Measurements from ENCODE around the gene ITPKC. TPM values are rescaled to one million over a fixed set of nuclear protein-coding genes. Genes with fewer than 3 reads are reported as not detected.

The ITPKC gene
- total and polyA plus RNA-seq, 9 of the 15 experiments (the other 6 are each of a cell fraction or from before 2014, with no cell fraction given) = 0.08 to 9.3 (median 5.8) TPM

DNA sequence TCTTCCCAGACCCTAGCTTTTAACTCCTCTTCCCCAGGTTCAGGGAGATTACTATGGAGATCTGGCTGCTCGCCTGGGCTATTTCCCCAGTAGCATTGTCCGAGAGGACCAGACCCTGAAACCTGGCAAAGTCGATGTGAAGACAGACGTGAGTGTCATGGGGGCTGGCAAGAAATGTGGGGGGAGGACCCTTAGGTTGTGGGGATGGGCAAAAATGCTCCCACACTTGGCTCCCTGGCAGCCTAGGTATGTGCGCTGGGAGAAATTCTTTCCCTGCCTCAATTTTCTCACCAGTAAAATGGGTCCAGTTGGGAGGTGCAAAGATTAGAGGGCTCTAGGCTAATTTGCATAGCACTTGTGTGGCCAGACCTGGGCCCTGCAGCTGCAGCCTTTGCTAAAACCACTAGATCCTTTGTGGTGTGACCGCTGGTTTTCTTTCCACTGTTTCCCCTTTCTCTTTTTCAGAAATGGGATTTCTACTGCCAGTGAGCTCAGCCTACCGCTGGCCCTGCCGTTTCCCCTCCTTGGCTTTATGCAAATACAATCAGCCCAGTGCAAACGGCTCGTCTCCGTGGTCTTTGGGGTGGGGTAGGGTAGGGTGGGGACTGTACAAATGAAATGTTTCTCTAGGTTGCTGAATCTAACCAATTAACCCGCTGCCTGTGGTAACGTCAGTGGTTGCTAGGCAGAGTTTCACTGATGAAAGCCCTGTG, 60.2 kb downstream of the ITPKC start (continued):
- 0 out of 2 replicates have a peak, but pooled peaks have one; percentile 24 for TF ChIP-seq MTA3 (IDR thresholded peaks at IDR 0.05; ENCODE audit: borderline replicate concordance)
- TF ChIP-seq ARID4B (CRISPR knock-in tag; IDR thresholded peaks at IDR 0.05) = 0 out of 2 replicates have a peak, but pooled peaks have one; percentile 2
- TF ChIP-seq GTF2F1 (IDR thresholded peaks at IDR 0.05; ENCODE audit: low read depth, low read length) = peak; percentile 96; the same call in 1 of the 2 replicates
- TF ChIP-seq, protein P1, sequence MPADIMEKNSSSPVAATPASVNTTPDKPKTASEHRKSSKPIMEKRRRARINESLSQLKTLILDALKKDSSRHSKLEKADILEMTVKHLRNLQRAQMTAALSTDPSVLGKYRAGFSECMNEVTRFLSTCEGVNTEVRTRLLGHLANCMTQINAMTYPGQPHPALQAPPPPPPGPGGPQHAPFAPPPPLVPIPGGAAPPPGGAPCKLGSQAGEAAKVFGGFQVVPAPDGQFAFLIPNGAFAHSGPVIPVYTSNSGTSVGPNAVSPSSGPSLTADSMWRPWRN (IDR thresholded peaks at IDR 0.05; ENCODE audit: low read depth) = peak; percentile 16; the same call in 1 of the 2 replicates
- TF ChIP-seq, protein P2, sequence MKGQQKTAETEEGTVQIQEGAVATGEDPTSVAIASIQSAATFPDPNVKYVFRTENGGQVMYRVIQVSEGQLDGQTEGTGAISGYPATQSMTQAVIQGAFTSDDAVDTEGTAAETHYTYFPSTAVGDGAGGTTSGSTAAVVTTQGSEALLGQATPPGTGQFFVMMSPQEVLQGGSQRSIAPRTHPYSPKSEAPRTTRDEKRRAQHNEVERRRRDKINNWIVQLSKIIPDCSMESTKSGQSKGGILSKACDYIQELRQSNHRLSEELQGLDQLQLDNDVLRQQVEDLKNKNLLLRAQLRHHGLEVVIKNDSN (CRISPR knock-in tag; IDR thresholded peaks at IDR 0.05) = no peak
- 0 out of 2 replicates have a peak, but pooled peaks have one; percentile 24 for TF ChIP-seq LEF1 (IDR thresholded peaks at IDR 0.05)
- 0 out of 2 replicates have a peak, but pooled peaks have one; percentile 7 for TF ChIP-seq ZNF23 (CRISPR knock-in tag; IDR thresholded peaks at IDR 0.05)
- TF ChIP-seq FOXK2 (conservative IDR thresholded peaks at IDR 0.05 in 1 of 2, IDR thresholded peaks at IDR 0.05 in 1 of 2; ENCODE audit: low read depth in 2 of 2) = no peak
- TF ChIP-seq NCOA4 (IDR thresholded peaks at IDR 0.05; ENCODE audit: partially characterized antibody) = peak; percentile 71
- peak in 1 of 2 experiments; percentile 17; a peak in 1 of 4 replicates for TF ChIP-seq ARNT (IDR thresholded peaks at IDR 0.05)
- TF ChIP-seq ZNF592 (IDR thresholded peaks at IDR 0.05) = no peak
- TF ChIP-seq, protein P3, sequence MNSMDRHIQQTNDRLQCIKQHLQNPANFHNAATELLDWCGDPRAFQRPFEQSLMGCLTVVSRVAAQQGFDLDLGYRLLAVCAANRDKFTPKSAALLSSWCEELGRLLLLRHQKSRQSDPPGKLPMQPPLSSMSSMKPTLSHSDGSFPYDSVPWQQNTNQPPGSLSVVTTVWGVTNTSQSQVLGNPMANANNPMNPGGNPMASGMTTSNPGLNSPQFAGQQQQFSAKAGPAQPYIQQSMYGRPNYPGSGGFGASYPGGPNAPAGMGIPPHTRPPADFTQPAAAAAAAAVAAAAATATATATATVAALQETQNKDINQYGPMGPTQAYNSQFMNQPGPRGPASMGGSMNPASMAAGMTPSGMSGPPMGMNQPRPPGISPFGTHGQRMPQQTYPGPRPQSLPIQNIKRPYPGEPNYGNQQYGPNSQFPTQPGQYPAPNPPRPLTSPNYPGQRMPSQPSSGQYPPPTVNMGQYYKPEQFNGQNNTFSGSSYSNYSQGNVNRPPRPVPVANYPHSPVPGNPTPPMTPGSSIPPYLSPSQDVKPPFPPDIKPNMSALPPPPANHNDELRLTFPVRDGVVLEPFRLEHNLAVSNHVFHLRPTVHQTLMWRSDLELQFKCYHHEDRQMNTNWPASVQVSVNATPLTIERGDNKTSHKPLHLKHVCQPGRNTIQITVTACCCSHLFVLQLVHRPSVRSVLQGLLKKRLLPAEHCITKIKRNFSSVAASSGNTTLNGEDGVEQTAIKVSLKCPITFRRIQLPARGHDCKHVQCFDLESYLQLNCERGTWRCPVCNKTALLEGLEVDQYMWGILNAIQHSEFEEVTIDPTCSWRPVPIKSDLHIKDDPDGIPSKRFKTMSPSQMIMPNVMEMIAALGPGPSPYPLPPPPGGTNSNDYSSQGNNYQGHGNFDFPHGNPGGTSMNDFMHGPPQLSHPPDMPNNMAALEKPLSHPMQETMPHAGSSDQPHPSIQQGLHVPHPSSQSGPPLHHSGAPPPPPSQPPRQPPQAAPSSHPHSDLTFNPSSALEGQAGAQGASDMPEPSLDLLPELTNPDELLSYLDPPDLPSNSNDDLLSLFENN (IDR thresholded peaks at IDR 0.05; ENCODE audit: low read depth in 2 of 2, low read length in 2 of 2) = no peak
